ENCODE measurements around the gene SDHB.
A peak's percentile ranks its signal among the peaks of the same experiment; 100 is the strongest.

SDHB gene

GRCh38 chr1:16986560-16986959 lies 67.3 kb downstream of the SDHB start:
- no peak for DNase-seq (ENCODE audit: low spot score)

GRCh38 chr1:16986113-16986512 lies 67.7 kb downstream of the SDHB start:
- no peak for DNase-seq (ENCODE audit: low spot score)

- DNase-seq (ENCODE audit: low spot score) = no peak
Measured at GRCh38 chr1:16984717-16985116, 69.1 kb downstream of the SDHB start.

- DNase-seq (ENCODE audit: low spot score) = no peak
Measured at GRCh38 chr1:16983649-16984048, 70.2 kb downstream of the SDHB start.

- no peak for DNase-seq (ENCODE audit: low spot score)
Measured at GRCh38 chr1:16982902-16983301, 70.9 kb downstream of the SDHB start.

GRCh38 chr1:16981269-16981849 lies 72.5 kb downstream of the SDHB start:
- no peak for DNase-seq (ENCODE audit: low spot score)

- no peak for DNase-seq (ENCODE audit: low spot score)
Measured at GRCh38 chr1:16980473-16981268, 73.2 kb downstream of the SDHB start, which contains the start of gene MFAP2. MFAP2 (minus strand) TSS chr1:16980620; CDS start chr1:16978273, 2,347 bp downstream.

- DNase-seq (ENCODE audit: low spot score) = no peak
Measured at GRCh38 chr1:16979475-16980327, 74.1 kb downstream of the SDHB start.

GRCh38 chr1:16978567-16979474 lies 75.0 kb downstream of the SDHB start:
- DNase-seq (ENCODE audit: low spot score) = no peak

- DNase-seq (ENCODE audit: low spot score) = no peak
Measured at GRCh38 chr1:16978139-16978538, 75.7 kb downstream of the SDHB start.

- no peak for DNase-seq (ENCODE audit: low spot score)
Measured at GRCh38 chr1:16977377-16977776, 76.5 kb downstream of the SDHB start.

- DNase-seq (ENCODE audit: low spot score) = no peak
Measured at GRCh38 chr1:16976966-16977365, 76.9 kb downstream of the SDHB start.

GRCh38 chr1:16975838-16976237 lies 78.0 kb downstream of the SDHB start:
- no peak for DNase-seq (ENCODE audit: low spot score)

GRCh38 chr1:16975211-16975610 lies 78.6 kb downstream of the SDHB start:
- DNase-seq (ENCODE audit: low spot score) = no peak

- DNase-seq (ENCODE audit: low spot score) = no peak
Measured at GRCh38 chr1:16973215-16973614, 80.6 kb downstream of the SDHB start.

- no peak for DNase-seq (ENCODE audit: low spot score)
Measured at GRCh38 chr1:16972189-16972895, 81.5 kb downstream of the SDHB start.

- peak; percentile 54 for DNase-seq (ENCODE audit: low spot score)
Measured at GRCh38 chr1:16971341-16972188, 82.3 kb downstream of the SDHB start.

- no peak for DNase-seq (ENCODE audit: low spot score)
Measured at GRCh38 chr1:16970132-16970910, 83.5 kb downstream of the SDHB start.

GRCh38 chr1:16969651-16970050 lies 84.2 kb downstream of the SDHB start:
- DNase-seq (ENCODE audit: low spot score) = no peak

All from cerebellar cortex (tissue), 1 donor.